Neuron (in vitro differentiated cells): ENCODE data around the gene ERGIC1.

ENCODE experiments used
- H2AFZ ChIP-seq: one replicate; pipeline ENCODE4 v1.6.1; 2013; ENCODE audit warnings: low read depth, mild to moderate bottlenecking, inconsistent platforms, low read length, moderate library complexity
- H3K27me3 ChIP-seq: one replicate; pipeline ENCODE4 v1.6.1; 2013; ENCODE audit warnings: low read length; ENCODE audit not compliant: insufficient read depth
- H3K36me3 ChIP-seq: one replicate; pipeline ENCODE4 v1.6.1; 2013; ENCODE audit warnings: low read length; ENCODE audit not compliant: insufficient read depth
- H3K4me1 ChIP-seq: one replicate; pipeline ENCODE4 v1.6.1; 2013; ENCODE audit warnings: low read length; ENCODE audit not compliant: insufficient read depth
- H3K4me3 ChIP-seq: 2 replicates; pipeline ENCODE4 v1.5.1; 2013; ENCODE audit warnings: mild to moderate bottlenecking, low read length, moderate library complexity
- H3K9me3 ChIP-seq: one replicate; pipeline ENCODE4 v1.6.1; 2013; ENCODE audit warnings: low read length

The ERGIC1 gene

DNA sequence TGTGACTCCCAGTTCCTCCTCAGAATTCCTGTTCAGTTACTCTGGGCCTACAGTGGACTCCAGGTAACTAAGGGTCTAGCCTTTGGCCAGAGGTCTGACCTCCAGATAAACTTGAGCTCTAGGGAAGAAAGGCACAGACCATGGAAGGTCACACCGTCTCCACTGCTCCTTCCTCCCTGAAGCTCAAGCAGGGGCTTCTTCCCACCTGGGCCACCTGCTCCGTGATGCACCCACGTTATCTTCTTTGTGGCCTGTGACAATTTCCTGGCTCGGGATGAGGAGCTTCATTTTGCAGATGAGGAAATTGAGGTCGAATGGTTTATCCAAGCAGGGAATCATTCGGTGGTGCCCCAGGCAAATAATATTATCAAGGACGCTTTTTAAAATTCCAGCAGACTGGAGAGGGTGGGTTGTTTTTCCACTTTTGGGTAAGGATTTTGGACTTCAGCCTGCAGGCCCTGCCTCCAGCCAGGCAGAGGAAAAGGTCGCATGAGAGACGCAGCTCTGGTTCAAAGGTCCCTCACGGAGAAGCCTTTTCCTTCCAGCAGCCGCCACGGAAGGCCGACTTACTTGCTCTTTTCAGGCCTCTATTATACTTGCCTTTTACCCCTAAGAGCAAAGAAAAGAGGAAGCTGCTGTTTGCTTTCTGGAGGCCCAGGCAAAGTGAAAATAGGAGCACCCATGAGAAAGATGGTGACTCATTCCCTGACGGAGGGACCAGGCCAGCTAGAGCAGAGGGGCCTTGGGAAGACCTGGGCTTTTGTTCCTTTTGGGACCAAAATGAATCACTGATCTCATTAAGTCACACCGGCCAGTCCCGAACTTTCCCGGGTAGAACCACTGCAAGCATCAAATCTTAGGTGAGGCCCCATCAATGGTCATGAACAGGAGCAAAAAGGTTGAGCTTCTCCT lies 40.2 kb upstream of the ERGIC1 start:
- no peaks in the 10 kb centered on the region for H3K27me3 ChIP-seq
- H3K36me3 ChIP-seq: no peaks in the 10 kb centered on the region
- peaks cover 2% of the 10 kb centered on the region for H3K9me3 ChIP-seq
- no peak overlapping the region for H2AFZ ChIP-seq
- H3K4me3 ChIP-seq: no peak overlapping the region
- peaks cover 17% of the 10 kb centered on the region for H3K4me1 ChIP-seq

- Histone ChIP-seq H3K36me3 (no peaks in the 10 kb centered on the region), H3K4me1 (peaks cover 1% of the 10 kb centered on the region), H3K4me3 (no peak overlapping the region), H3K9me3 (peaks cover 2% of the 10 kb centered on the region), H2AFZ (no peak overlapping the region), H3K27me3 (no peaks in the 10 kb centered on the region)
Observed at GRCh38 chr5:172795318-172795977, 38.6 kb upstream of the ERGIC1 start.

DNA sequence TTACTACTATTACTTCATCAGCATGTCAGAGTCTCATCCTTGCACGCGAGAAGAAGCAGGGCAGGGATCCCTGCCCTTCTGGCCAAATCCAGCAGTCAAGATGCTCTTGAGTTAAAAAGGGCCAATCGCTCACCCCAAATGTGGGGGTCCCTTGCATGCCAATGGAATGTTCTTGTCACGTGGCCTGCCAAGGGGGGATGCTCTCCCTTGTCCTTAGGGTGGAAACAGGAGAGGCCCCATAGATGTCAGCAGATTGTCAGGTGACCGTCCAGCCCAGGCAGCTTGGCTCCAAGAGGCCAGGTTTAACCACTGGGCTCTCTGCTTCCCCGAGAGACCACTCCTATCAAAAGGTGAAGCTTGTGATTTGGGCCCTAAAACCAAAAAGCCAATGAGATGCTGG lies 37.7 kb upstream of the ERGIC1 start:
- H2AFZ ChIP-seq: no peak overlapping the region
- H3K4me3 ChIP-seq: no peak overlapping the region
- peaks cover 2% of the 10 kb centered on the region for H3K9me3 ChIP-seq
- no peaks in the 10 kb centered on the region for H3K27me3 ChIP-seq
- H3K36me3 ChIP-seq: no peaks in the 10 kb centered on the region
- H3K4me1 ChIP-seq: no peaks in the 10 kb centered on the region

GRCh38 chr5:172797771-172798191 lies 36.3 kb upstream of the ERGIC1 start:
- H3K36me3 ChIP-seq: no peaks in the 10 kb centered on the region
- no peak overlapping the region for H3K4me3 ChIP-seq
- no peaks in the 10 kb centered on the region for H3K4me1 ChIP-seq
- peaks cover 2% of the 10 kb centered on the region for H3K9me3 ChIP-seq
- H2AFZ ChIP-seq: no peak overlapping the region
- H3K27me3 ChIP-seq: no peaks in the 10 kb centered on the region

- no peak overlapping the region for H2AFZ ChIP-seq
- H3K36me3 ChIP-seq: no peaks in the 10 kb centered on the region
- H3K27me3 ChIP-seq: no peaks in the 10 kb centered on the region
- H3K4me3 ChIP-seq: no peak overlapping the region
- no peaks in the 10 kb centered on the region for H3K4me1 ChIP-seq
- H3K9me3 ChIP-seq: peaks cover 2% of the 10 kb centered on the region
Observed at GRCh38 chr5:172798422-172799215, 35.4 kb upstream of the ERGIC1 start.

- Histone ChIP-seq H3K9me3 (peaks cover 1% of the 10 kb centered on the region), H2AFZ (no peak overlapping the region), H3K4me3 (no peak overlapping the region), H3K27me3 (peaks cover 2% of the 10 kb centered on the region), H3K36me3 (no peaks in the 10 kb centered on the region), H3K4me1 (no peaks in the 10 kb centered on the region)
Observed at GRCh38 chr5:172799416-172799815, 34.6 kb upstream of the ERGIC1 start.

DNA sequence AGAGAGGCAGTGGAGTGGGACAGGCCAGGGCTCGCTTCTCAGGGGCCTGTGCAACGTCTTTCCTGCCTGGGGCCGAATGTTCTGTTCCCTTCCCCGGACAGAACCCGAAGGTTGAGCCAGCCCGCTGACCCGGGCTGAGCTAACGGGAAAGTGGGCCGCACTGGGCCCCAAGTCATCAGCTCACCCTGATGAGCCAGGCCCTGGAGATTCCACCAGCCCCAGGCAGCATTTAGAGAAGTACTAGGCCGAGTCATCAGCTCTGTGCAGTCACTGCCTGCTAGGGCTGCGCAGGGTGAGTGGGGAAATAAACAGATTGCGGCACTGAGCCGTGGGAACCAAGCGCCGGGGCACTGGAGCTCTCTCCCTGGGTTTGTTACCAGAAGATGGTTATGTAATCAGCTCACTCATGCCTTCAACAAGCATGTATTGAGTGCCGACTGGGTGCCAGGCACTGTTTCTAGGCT lies 33.9 kb upstream of the ERGIC1 start:
- Histone ChIP-seq H3K4me1 (no peaks in the 10 kb centered on the region), H3K27me3 (peaks cover 2% of the 10 kb centered on the region), H3K36me3 (no peaks in the 10 kb centered on the region), H3K4me3 (no peak overlapping the region), H3K9me3 (no peaks in the 10 kb centered on the region), H2AFZ (no peak overlapping the region)

DNA sequence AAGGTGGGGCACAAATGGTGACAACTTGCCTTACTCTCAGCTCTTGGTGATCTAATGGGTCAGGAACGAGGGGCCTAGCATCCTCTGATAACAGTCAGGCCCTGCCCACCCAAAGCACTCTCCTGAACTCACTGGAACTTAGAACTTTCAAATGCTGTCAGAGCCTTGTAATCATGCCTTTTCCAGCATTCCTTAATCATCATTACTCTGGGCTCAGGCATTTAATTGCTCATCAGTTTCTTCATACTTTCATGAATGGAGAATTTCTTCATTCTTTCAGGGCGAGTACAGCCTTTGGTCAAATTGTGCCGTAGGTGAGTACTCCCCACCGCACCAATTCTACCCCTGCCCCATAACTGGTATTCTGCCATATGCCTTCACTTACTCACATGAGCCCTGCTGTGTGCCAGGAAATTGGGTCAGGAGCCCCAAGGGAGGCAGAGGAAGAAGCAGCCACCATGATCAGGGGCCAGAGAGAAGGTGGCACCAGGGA lies 32.8 kb upstream of the ERGIC1 start:
- Histone ChIP-seq H3K4me3 (no peak overlapping the region), H3K9me3 (no peaks in the 10 kb centered on the region), H2AFZ (no peak overlapping the region), H3K36me3 (no peaks in the 10 kb centered on the region), H3K27me3 (peaks cover 2% of the 10 kb centered on the region), H3K4me1 (no peaks in the 10 kb centered on the region)

DNA sequence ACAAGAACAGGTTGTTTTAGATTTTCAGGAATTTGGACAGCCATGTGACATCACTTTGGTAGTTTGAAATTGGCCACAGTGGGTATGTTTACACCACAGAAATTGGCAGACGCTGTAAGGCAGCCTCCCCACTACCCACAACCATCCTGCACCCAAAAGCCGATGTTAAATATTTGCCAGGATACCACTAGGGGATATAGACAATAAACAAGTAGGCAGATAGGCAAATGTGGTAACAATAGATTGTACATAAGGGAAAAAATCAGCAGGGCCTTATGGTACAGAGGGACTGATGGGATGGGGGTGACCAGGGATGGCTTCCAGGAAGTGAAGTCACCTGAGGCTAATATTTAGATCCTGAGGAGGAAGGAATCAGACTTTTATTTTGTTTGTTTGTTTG lies 31.9 kb upstream of the ERGIC1 start:
- peaks cover 2% of the 10 kb centered on the region for H3K27me3 ChIP-seq
- H2AFZ ChIP-seq: no peak overlapping the region
- no peak overlapping the region for H3K4me3 ChIP-seq
- peaks cover 2% of the 10 kb centered on the region for H3K4me1 ChIP-seq
- H3K9me3 ChIP-seq: no peaks in the 10 kb centered on the region
- no peaks in the 10 kb centered on the region for H3K36me3 ChIP-seq

DNA sequence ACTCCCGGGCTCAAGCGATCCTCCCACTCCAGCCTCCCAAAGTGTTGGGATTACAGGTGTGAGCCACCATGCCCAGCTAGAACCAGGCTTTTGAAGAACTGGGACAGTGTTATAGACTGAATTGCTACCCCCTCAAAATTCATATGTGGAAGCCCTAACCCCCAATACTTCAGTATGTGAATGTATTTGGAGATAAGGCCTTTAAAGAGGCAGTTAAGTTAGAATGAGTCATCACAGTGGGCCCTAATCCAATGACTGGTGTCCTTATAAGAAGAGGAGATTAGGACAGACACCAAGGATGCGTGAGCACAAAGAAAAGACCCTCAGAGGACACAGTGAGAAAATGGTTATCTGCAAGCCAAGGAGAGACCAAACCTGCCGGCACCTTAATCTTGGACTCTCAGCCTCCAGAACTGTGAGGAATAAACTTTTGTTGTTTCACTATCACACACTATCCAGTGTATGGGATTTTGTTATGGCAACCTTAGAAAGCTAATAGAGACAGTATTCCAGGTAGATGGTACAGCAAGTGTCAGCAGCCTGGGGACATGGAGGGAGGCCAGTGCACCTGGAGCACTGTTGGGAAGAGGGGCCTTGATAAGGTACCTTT lies 31.4 kb upstream of the ERGIC1 start:
- Histone ChIP-seq H3K4me1 (peaks cover 6% of the 10 kb centered on the region), H3K4me3 (no peak overlapping the region), H3K27me3 (peaks cover 2% of the 10 kb centered on the region), H3K36me3 (no peaks in the 10 kb centered on the region), H2AFZ (no peak overlapping the region), H3K9me3 (no peaks in the 10 kb centered on the region)

GRCh38 chr5:172805018-172805683 lies 28.9 kb upstream of the ERGIC1 start:
- Histone ChIP-seq H3K36me3 (no peaks in the 10 kb centered on the region), H3K9me3 (no peaks in the 10 kb centered on the region), H2AFZ (no peak overlapping the region), H3K4me1 (peaks cover 6% of the 10 kb centered on the region), H3K27me3 (peaks cover 2% of the 10 kb centered on the region), H3K4me3 (no peak overlapping the region)

DNA sequence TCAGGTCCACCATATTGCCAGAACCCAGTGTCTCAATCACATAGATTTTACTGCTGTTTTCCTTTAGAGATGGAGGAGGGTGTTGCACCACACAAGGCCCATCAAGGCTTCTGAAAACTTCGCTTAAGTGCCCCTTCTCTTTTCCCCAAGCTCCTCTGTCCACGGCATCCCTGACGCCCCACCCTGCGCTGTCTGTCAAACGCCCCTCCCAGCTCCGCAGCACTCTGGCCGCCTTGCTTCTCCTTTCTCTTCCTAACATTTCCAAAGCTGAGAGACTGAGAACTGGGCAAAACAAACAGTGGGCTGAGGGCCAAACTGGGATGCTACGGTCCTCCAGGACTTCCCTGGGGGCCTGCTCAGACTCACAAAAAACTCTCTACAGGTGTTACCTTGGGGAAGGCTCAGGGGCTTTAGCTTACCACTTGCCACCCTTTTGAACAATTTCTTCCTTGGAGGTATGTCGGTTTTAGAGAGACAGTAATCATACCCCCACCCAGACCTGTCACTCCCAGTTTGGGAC lies 28.3 kb upstream of the ERGIC1 start:
- no peak overlapping the region for H3K4me3 ChIP-seq
- H3K36me3 ChIP-seq: no peaks in the 10 kb centered on the region
- H3K4me1 ChIP-seq: peaks cover 6% of the 10 kb centered on the region
- no peaks in the 10 kb centered on the region for H3K9me3 ChIP-seq
- H2AFZ ChIP-seq: no peak overlapping the region
- H3K27me3 ChIP-seq: peaks cover 2% of the 10 kb centered on the region
